GM12864 (cell line): ENCODE measurements around the gene TSR3.
A peak's percentile ranks its signal among the peaks of the same experiment; 100 is the strongest.
"Not testable (repeated sequence)": the region's sequence is repeated elsewhere in the genome, so short reads cannot be mapped to it uniquely, and the experiment has no call there.

Experiments
- DNase-seq: peaks from one replicate; pipeline ENCODE4 v3.0.0-alpha.2; 2011; ENCODE audit warnings: low read depth
- H3K4me3 ChIP-seq: 2 replicates; pipeline ENCODE4 v1.5.1; 2011; ENCODE audit warnings: mild to moderate bottlenecking, low read depth, low read length, control low read depth
- CTCF ChIP-seq: IDR thresholded peaks from 2 replicates; pipeline ENCODE4 v1.5.1; 2011; ENCODE audit warnings: low read depth, mild to moderate bottlenecking, moderate library complexity, low read length, control low read depth, inconsistent platforms; ENCODE audit errors: missing control alignments

The TSR3 gene

DNA sequence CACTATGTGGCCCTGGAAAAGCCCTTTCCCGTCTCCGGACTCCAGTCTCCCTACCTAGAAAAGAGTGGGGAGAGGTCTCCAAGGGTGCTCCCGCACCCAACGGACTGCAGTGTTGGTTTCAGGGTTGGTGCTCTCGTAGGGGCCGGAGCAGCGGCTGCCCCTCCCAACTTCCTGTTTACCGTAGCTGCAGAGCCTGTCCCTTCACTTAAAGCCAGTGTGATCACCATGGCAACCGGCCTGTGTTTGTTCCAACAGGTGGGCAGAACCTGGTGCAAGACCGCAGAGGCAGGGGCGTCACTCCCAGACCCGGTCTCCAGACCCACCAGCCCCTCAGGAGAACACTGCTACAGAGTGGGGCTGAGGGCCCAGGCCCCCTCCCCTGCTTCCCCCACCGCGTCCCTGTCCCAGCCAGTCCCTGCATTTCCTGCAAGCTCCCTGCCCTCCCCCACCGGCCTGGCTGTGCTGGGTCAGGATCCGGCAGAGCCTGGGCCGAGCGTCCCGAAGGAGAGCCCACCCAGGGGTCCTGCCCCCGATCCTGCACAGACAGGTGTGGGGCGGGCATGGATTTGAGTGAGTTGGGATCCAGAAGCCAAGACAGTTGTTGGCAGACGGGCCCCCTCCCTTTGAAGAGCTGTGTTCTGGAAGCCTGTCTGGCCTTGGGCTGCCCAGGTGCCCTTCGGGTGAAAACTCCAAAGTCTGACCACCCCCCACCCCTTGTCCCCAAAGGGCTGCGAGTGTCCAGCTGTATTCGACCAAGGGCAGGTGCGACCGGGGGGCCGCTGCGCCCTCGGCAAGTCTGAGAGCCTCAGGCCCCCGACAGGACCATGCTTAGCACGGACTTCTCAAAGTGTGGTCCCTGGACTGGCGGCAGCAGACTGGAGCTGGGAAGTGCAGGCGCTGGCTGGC, 19.7 kb downstream of the TSR3 start:
- no peak for TF ChIP-seq CTCF
- H3K4me3 ChIP-seq, result no peak overlapping the region
- DNase-seq, result peak; percentile 64

DNA sequence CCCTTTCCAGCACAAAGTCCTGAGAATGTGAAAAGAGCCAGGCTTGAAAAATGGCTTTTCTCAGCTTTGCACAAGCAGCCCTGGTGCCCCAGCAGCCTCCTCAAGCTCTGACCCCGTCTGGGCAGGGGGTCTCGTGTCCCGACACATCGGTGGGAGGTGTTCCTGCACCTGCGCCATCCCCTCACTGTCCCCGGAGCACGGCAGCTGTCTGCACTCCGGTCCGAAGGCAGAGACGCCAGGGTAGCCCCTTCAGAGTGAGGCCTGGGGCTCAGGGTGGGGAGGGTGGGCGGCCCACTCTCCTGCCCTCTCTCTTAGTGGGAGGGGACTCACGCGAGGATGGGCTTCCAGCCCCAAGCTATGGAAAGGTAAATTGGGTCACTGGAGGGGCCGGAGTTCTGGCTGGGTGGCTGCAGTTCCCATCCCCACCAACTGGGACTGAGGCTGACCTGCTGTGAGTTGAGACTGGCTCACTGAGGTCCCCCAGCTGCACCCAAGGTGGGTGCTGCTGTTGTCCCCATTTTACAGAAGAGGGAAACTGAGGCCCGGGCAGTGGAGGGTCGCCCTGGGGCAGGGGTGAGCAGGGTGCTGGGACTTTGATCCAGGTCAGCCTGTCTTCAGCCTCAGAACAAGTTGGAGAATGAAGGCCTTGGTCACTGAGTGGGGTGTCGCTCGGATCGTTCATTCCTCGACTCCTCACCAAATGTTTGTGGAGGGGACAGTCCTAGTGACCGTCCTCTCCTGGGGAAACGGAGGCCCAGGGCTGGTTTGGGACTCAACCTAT, 20.6 kb downstream of the TSR3 start:
- TF ChIP-seq CTCF, result no peak
- no peak for DNase-seq
- no peak overlapping the region for H3K4me3 ChIP-seq

DNA sequence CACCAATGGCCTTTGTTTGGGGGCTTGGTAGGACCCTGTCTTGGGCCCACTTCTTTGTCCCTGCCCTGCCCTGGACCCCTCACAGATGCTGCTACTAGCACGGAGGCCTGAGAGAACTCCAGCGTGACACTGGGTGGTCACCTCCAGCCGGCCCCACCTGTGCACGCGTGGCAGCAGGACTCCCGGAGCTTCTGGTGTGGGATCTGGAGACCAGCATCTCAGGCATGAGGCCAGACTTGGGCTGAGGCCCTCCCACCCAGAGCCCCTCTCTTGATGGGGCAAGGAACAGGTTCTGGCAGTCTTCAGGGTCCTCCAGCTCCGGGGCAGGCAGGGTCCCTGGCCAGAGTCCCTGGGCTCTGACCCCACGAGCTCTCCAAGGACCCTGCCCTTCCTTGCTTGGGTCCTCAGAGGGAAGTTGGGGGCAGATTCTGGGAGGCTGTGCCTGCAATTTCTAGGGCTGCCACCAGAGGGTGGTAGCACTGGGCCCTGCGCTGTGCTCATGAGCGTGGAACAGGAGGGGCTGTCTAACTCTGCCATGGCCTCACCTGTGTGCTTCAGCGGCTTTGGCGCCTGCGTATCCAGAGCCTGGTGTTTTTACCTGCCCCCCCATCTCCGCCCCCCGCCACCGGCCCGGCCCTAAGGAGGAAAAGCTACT, 21.3 kb downstream of the TSR3 start:
- no peak overlapping the region for H3K4me3 ChIP-seq
- no peak for DNase-seq
- peak; percentile 83 for TF ChIP-seq CTCF

GRCh38 chr16:1328961-1329360, 22.7 kb downstream of the TSR3 start:
- DNase-seq, H3K4me3 ChIP-seq: not testable (repeated sequence)

- not testable (repeated sequence) for DNase-seq, H3K4me3 ChIP-seq
These were observed 23.5 kb downstream of the TSR3 start for GRCh38 chr16:1328136-1328535.

DNA sequence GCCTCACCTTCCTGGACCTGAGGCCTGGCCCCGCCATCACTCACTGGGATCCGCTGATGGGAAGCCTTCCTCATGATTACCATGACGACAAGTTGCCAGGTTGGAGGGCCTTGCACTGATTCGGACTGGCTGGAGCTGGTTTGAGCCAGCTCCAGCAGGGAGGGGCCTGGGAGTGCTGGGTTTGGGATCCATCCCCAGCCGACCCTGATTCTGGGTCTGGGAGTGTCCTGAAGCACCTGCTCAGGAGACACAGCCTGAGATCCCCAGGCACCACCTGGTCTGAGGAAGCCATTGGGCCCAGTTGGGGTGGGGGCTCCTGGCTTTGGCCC, 24.1 kb downstream of the TSR3 start:
- H3K4me3 ChIP-seq, result no peak overlapping the region
- no peak for DNase-seq
- no peak for TF ChIP-seq CTCF

DNA sequence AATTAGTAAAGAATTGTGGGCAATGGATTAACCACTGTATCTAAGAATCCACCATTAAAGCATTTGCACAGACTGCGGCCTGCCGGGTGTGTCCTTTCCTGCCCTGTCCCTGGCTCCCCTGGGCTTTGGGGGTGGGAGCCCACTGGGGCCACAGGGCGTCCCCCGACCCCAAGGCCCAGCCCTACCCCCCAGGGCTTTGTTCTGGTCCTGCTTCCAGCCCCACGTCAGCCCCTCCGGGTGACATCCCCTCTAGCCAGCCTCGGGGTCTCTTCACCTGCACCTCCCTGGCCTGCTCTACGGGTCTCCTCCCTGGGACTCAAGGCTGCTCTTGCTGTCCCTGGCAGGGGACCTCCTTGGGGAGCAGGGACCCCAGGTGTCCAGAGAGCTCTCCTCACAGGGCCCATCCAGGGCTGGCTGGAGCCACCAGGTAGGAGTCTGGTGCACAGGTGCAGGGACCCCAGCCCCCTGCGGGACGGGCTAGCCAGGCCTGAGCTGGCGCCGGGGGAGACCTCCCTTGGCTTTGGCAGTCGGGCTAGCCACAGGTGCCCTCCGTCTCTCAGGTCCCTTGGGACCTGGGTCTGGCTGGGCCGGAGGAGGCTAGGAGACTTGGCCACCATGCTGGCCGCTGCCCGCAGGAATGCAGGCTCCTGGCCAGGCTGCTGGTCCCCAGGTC, 24.6 kb downstream of the TSR3 start:
- H3K4me3 ChIP-seq, result no peak overlapping the region
- no peak for TF ChIP-seq CTCF
- DNase-seq, result no peak
